Measurements from ENCODE around the gene CHD6.

DNA sequence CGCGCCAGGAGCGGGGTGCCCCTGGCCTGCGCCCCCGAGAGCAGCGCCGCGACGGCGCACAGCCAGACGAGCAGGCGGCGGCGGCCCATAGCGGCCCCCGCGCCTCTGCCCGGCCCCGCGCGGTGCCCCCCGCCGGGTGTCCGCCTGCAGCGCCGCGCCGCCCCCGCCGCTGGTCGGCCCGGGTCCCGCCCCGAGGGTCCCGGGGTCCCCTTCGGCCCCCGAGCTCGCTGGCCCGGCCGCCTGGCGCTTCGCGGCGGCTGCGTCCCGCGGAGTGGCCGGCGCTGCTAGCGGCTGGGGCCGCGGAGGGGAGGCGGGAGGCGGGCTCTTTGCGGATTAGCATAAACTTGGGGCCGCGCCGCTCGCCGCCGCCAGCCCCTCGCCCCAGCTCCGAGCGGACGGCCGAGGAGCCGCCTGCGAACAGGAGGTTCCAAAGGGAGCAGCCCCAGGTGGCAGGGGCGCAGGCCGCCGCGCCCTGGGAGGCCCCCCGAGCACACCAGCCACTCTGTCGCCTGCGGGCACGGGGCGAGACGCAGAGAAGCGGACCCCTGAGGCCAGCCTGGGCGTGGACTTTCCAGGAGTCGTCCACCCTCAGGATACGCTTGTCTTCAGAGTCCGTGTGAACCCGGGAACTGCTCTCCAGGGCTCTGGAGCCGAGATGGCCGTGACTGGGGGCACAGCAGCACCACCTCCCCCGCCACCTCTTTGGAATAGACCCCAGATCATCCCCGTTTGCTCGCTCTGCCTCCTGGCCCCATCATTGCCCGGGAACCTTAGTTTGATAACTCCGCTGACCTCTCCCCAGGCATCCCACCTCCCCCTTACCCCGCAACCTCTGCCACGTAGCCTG, 251.4 kb downstream of the CHD6 start, which contains the start of gene EMILIN3:
- TF ChIP-seq, protein P1, sequence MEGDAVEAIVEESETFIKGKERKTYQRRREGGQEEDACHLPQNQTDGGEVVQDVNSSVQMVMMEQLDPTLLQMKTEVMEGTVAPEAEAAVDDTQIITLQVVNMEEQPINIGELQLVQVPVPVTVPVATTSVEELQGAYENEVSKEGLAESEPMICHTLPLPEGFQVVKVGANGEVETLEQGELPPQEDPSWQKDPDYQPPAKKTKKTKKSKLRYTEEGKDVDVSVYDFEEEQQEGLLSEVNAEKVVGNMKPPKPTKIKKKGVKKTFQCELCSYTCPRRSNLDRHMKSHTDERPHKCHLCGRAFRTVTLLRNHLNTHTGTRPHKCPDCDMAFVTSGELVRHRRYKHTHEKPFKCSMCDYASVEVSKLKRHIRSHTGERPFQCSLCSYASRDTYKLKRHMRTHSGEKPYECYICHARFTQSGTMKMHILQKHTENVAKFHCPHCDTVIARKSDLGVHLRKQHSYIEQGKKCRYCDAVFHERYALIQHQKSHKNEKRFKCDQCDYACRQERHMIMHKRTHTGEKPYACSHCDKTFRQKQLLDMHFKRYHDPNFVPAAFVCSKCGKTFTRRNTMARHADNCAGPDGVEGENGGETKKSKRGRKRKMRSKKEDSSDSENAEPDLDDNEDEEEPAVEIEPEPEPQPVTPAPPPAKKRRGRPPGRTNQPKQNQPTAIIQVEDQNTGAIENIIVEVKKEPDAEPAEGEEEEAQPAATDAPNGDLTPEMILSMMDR (IDR thresholded peaks at IDR 0.05; ENCODE audit: low read depth, low read length, missing input control), result no peak
- TF ChIP-seq HNF4G (IDR thresholded peaks at IDR 0.05) (no peak), ATF3 (IDR thresholded peaks at IDR 0.05) (no peak), YY1 (IDR thresholded peaks at IDR 0.05) (no peak), TAF1 (conservative IDR thresholded peaks at IDR 0.05) (no peak), RXRA (IDR thresholded peaks at IDR 0.05) (no peak), JUND (IDR thresholded peaks at IDR 0.05) (no peak), HNF4A (conservative IDR thresholded peaks at IDR 0.05) (no peak), MAX (IDR thresholded peaks at IDR 0.05) (no peak), EGR1 (IDR thresholded peaks at IDR 0.05; ENCODE audit: low read depth in 2 of 2) (no peak), SP1 (IDR thresholded peaks at IDR 0.05) (no peak), RAD21 (IDR thresholded peaks at IDR 0.05) (no peak), FOXA1 (IDR thresholded peaks at IDR 0.05) (no peak)

Measured in liver (tissue), 3 donors.